Activated CD4-positive, alpha-beta T cell treated with anti-CD3 and anti-CD28 coated beads, Interleukin-2, amount 50 U/mL, for 16 hours (primary cell): Measurements from ENCODE around the gene CD2BP2.

ENCODE experiments used
- DNase-seq: peaks from one replicate; pipeline ENCODE4 v3.0.0-alpha.2; 2020

The CD2BP2 gene

DNA sequence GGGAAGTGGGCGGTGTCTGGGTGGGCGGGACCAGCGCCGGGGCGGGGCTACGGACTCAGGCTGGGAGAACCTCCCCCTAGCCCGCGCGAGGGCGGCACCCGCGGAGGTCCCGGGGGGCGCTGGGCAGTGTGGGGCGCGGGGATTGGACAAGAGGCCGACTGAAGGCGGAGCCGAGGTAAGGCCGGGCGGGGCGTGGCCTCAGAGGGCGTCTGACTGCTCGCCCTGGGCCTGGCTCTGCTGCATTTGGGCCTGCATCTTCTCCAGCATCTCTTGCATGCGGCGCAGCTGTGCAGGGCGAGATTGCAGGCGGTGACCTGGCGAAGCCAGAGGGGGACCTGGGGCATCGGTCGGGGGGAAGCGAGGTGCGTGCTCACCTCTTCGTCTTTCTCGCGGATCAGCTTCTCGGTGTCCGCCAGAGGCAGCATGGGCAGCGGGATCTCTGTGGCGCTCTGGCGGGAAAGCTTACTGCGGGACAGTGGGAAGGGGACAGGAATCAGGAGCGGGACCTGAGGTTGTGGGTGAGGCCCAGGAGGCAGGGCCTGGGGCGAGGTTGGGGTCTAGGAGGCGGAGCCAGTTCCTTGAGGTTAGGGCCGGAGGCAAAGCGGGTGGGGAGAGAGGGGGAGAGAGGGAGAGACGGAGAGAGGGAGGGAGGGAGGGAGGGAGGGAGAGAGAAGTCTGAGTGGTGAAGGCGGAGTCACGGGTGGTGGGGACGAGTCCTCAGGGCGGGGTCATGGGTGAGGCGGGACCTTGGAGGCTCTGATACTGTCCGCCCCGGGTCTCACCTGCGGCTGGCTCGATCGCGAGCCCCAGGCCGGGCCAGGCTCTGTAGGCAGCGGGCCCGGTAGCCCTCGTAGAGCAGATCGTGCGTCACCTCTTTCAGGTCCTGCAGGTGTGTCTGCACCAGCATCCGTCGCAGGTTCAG lies 23.4 kb upstream of the CD2BP2 start:
- peak; percentile 99 for DNase-seq

DNA sequence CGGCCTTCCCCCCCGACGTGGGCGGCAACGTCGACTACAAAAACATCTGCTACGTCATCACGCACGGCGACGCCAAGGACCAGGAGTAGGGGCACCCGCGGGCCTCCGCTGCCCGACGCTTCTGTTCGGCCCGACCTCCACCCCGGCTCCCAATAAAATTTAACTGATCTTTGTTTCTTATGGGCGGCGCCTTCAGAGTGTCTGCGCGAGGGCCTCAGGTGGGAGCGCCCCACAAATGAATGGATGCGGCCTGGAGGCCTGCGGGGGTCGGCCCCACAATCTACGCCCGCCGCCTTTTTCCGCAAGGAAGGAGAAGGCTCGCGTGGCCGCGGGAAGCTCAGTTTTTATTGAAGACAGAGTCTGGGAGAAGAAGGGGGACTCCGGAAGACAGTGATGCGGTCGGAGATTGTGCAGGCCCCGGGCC lies 22.7 kb upstream of the CD2BP2 start:
- DNase-seq, result peak; percentile 90

DNA sequence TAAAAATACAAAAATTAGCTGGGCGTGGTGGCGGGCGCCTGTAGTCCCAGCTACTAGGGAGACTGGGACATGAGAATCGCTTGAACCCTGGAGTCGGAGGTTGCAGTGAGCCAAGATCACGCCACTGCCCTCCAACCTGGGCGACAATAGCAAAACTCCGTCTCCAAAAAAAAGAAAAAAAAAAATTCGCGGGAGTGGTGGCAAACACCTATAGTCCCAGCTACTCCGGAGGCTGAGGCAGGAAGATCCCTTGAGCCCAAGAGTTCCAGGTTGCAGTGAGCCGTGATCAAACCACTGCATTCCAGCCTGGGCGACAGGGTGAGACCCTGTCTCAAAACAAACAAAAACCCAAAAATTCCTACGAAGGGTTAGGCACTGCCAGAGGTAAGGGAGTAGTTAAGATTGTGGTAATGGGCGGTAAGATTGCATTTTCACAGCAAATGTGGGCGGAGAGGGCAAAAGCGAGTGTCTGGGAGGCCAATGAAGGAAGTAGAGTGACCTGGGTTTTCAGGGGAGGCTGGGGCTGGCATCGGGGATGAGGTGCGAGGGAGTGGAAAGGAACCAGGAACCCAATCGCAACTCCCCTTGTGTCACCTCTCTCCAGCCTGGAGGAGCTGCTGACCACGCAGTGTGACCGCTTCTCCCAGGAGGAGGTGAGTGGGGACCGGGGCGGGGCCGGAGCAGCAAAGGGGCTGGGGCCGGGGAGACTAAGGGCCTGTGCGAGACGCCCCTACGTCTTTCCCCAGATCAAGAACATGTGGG lies 22.1 kb upstream of the CD2BP2 start:
- DNase-seq, result no peak

DNA sequence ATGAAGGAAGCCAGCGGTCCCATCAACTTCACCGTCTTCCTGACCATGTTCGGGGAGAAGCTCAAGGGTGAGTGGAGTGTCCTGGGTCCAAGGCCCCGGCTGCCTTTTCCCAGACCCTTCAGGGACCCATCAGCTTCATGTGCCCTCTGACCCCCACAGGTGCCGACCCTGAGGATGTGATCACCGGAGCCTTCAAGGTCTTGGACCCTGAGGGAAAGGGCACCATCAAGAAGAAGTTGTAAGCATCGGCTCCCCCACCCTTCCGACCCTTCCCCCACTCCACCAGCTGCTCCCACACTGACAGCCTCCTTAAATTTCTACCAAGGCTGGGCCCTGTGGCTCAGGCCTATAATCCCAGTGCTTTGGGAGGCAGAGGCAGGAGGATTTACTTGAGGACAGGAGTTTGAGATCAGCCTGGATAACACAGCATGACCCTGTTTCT lies 21.4 kb upstream of the CD2BP2 start:
- no peak for DNase-seq

DNA sequence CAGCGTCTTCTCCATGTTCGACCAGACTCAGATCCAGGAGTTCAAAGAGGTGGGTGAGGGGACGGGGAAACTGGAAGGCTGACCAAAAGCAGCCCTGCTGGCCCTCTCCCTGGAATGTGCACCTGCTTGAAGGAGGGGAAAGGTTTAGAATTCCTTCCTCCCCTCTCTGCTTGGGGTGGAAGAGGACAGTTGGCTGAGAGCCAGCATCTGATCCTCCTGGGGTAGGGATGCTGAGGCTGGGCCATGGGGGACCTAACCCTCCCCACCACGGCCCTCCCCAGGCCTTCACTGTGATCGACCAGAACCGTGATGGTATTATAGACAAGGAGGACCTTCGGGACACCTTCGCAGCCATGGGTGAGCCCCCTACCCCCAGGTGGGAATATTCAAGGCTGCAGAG lies 20.8 kb upstream of the CD2BP2 start:
- DNase-seq, result no peak

DNA sequence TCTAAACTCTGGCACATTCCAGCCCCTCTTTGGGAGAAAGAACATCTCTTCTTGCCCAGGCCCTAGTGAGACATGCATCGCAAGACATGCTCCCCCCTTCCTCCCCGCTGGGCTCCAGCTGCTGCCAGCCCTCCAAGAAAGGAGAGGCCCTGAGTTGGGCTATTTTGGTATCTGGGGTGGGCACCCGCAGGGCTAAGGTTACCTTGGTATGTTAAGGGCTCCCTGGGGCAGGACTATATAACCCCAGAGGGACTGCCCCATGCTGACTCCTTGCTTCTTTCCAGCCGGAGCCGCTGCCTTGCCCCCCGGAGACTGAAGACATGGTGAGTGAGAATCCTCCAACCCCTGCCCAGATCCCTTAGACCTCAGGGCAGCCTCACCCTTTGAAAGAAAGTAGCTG lies 19.4 kb upstream of the CD2BP2 start, which contains the start of gene MYL11:
Gene MYL11, plus strand, starts transcription at position 265 of the 400 bp plus-strand sequence. Its CDS starts 56 bp downstream, at position 321.
- no peak for DNase-seq

DNA sequence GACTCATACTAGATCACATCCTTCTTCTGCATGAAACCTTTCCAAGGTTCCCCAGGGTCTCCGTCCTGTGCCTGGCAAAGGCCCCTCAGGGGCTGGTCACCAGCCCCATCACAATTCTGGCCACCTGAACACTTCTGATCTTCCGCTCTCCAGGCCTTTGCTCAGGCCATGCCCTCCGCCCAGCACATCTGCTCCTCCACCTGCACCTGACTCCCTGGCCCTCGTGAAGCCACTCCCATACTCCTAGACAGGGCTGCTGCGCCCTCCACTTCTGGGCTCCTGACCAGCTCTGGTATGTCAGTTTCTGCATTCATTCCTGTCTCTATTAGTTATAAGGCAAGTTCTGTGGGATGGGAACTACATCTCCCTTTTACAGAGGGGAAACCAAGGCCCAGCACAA lies 17.6 kb upstream of the CD2BP2 start:
- DNase-seq, result no peak

DNA sequence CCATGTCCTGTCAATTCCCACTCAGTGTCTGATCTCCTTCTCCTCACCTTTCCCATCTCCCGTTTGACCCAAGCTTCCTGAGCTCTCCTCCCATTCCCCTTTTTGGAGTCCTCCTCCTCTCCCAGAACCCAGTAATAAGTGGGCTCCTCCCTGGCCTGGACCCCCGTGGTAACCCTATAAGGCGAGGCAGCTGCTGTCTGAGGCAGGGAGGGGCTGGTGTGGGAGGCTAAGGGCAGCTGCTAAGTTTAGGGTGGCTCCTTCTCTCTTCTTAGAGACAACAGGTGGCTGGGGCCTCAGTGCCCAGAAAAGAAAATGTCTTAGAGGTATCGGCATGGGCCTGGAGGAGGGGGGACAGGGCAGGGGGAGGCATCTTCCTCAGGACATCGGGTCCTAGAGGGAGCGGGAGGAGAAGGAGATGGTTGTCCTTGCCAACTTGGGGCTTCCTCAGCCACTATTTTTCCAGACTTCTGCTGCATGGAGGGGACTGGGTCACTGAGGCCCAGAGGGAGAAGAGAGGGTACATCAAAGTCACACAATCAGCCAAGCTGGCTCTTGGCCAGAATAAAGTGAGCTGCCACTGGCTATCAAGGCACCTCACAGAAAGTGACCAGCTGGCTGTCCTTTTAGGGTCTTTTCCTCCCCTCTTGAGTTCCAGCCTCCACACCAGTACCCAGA lies 17.1 kb upstream of the CD2BP2 start:
- DNase-seq, result no peak

DNA sequence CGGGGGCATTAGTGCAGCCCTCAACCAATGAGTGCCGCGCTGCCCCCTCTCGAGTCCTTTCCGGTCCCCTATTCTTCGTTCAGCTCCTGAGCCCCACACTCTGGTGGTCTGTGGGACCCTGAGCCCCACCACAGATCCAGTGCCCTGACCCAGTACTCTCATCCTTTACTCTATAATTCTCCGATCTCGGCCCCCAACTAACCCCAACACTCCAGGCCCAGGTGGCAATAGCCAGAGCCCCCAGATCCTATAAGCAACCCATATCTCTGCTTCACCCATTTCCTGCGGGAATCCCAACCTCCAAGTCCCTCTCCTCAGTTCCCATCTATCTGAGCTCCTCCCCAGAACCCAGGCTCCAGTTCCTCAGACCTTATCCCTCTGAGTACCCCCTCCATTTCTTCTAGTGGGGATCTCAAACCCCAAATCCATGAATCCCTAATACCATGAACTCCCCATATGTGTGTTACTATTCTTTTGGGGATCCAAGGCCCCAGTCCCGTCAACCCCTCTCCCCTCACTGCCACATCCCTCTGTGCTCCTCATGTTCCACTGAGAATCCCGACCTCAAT lies 16.2 kb upstream of the CD2BP2 start:
- DNase-seq, result no peak

DNA sequence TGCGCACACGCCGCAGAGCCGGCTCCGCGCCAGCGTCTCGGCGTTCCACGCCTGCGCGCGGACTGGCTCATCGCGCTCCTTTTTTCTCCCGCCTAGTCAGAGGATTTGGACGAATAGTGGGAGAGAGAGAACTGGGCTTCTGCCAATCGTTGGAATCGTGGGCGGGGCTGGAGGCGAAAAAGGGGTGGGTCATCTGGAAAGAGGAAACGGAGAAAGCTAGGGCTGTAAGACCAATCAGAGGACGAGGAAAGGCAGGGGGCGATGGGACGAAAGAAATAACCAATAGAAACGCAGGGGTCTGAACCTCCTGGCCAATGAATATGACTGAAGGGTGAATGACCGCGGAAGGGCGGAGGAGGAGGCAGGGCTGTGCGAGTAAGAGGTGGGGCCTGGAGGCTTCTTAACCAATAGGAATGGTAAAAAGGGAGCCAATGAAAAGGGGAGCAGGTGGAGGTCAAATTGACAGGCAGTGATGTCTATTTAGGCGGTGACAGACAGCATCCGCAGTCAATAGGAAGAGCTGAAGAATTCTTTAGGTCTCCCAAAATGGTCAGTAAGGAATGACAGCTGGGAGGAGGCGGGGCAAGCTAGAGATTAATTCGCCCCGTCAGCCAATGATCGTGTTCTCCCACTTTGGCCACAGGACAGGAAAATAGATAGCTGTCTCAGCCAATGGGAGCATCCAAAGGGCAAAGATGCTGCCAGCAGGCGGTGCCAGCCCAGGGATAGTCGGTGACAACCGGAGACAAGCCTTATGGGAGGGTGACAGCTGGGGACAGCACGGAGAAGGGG lies 15.5 kb upstream of the CD2BP2 start, which contains the start of gene TBC1D10B:
Gene TBC1D10B, minus strand, starts transcription at position 39 of the 792 bp plus-strand sequence. CDS start 311 bp downstream, outside the sequence.
- DNase-seq, result peak; percentile 100

DNA sequence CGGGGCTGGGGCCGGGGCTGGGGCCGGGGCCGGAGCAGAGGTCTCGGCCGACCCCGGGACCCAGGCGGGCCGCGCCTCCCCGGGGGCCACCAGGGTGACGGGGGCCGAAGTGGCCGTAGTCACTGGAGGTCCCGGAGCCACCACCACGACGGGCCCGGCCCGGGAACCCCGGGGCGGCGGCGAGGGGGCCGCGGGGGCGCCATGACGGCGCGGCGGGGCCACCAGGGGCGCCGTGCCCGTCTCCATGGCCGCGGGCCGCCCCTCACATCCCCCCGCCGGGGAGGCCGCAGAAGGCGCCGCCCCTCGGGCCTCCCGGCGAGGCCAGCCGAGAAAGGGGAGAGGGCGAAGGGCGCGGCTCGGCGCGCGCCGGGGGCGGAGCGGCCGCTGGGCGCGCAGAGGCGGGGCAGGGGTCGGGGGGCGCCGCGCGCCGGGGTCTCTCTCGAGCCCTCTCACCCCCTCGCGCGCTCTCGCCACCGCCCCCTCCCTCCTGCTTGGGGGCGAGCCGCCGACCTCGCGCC lies 14.9 kb upstream of the CD2BP2 start:
- no peak for DNase-seq

DNA sequence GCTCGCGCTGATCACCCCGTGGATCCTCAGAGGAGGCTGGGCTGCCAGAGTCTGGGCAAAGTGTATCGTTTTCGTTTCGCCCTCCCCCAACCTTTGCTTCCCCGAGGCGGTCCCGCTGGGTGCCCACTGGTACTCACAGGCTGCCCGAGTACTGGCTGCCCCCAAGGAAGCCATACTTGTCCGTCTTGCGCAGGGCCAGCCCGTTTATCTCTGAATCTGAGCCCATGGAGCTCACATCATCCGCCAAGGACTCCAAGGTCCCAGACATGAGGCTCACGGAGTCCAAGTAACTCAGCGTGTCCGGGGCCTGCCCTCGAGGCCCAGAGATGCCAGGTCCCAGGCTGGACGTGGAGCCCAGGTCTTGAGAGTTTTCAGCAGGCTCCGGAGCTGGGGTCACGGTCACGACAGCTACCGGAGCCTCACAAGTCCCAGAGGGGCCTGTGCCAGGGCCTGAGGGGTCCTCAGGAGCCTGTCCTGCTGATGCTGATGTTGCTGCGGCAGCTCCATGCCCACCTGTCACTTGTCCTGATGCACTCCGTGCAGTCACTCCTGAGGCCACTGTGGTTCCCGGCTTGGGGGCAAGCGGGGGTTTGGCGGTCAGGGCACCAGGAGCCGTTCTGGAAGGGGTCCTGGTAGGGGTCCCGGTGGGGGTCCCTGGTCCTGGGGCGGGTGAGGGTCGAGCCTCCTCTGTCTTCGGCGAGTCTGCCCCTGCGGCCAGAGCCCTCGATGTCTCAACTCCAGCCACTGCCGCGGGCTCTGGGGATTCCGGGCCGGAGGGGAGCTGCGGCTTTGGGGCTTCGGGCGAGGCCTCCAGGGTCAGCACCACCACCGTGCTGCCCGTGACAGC lies 14.2 kb upstream of the CD2BP2 start:
- no peak for DNase-seq

DNA sequence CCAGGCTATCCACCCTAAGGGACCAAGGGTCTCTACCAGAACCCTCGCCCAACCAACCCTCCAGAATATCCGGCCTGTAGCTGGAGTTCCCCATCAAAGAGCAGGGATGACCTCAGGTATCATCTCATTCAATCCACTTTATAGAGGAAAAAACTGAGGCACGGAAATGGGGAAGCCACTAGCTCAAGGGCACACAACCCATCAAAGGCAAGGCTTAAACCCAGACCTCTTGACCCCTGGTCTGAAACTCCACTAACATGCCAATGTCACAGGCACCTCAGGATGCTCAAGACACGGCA lies 13.6 kb upstream of the CD2BP2 start:
- DNase-seq, result no peak

DNA sequence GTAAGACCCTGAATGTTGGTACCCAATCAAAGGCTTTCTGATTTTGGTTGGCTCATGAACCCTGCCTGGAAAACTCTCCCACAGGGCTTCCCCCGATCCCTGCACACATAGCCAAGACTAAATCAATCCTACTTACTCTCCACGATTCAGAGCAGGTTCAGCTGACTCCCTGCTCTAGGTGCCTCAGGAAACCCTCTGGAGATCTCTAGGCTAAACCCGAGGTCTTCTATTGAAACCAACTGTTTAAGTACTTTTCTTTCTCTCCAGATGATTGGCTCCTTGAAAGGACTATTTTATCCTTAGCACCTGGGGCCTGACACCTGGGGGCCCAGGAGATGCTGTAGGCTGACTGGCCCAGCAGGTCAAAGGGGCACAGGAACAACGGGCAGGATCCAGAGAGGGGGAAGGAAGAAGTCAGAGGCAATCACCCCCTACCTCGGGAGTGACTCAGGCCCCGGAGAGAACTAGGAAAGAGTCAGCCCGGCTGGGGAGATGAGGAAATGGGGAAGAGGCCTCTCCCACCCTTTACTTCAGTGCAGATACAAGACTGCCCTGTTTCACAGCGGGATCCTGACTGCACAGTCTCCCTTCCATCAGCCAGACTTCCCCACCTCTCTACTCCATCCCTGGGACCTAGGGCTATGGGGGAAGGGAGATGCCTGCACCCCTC lies 13.1 kb upstream of the CD2BP2 start:
- DNase-seq, result no peak

DNA sequence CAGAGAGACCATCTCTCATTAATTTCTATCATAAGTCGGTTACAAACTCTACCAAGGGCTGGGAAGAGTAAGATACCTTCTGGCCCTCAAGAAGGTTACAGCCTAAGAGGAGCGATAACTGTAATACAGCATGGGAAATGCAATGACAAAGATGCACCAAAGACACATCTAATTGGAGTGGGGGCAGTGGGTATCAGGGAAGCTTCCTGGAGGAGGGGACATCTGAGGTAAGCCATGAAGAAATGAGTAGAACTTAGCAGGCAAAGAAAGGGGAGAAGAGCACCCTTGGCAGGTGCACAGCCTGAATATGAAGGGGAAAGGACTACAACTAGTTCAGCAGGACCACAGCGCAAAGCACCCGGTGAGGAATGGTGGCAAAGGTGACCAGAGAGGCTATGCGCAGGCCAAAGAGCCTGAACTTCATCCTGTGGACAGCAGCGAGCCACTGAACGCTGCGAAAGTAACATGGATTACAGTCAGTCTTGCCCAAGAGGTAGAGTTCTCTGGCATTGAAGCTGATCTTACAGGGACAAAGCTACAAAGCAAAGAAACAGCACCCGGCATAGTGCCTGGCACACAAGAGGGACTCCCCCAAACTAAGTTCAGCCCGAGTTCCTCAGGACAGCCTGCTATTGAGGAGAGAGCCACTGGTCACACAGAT lies 12.4 kb upstream of the CD2BP2 start:
- DNase-seq, result no peak

DNA sequence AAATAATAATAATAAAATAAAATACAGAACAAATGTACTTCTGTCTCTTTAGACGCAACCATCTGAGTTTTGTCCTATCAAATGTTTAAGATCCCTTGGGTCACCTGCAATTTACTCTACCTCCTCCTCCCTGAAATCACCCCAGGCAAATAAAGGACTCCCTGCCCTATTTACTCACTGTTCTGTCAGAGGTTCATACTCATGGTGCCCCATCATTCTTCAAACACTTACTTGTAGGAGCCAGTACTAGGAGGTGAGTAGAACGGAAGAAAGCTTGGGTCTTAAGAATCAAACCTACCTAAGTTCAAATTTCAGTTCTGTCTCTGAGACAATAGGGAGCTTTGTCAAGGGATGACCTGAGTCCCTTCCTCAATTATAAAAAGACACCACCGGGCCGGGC lies 11.4 kb upstream of the CD2BP2 start:
- DNase-seq, result no peak

DNA sequence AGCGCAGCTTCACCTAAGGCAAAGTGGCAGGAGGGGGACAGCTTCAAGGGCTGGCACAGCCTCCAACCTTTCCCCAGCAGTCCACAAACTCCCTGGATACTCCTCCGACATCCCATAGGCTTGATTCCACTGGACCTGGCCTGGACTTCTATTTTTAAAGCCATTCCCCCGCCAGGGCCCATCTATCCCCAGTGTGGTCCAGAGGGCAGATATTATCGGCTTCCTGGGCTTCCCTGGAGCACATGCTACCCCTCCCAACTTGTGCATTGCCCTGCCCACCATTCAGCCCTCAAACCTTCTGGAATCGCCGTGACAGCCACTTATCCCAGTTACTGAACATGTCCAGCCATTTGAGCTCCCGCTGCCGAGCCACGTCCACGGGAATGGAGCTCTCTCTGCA lies 10.1 kb upstream of the CD2BP2 start:
- DNase-seq, result no peak

DNA sequence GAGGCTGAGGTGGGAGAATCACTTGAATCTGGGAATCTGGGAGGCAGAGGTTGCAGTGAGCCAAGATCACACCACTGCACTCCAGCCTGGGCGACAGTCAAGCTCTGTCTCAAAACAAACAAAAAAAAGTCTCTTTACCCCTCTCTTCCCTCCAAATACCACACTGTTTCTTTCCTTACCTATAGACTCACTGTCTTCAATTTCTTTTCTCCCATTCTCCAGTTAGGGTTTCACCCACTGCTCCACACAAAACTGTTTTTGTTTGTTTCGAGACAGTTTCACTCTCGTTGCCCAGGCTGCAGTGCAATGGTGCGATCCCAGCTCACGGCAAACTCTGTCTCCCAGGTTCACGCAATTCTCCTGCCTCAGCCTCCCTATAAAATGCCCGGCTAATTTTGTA lies 6.1 kb upstream of the CD2BP2 start:
- no peak for DNase-seq

DNA sequence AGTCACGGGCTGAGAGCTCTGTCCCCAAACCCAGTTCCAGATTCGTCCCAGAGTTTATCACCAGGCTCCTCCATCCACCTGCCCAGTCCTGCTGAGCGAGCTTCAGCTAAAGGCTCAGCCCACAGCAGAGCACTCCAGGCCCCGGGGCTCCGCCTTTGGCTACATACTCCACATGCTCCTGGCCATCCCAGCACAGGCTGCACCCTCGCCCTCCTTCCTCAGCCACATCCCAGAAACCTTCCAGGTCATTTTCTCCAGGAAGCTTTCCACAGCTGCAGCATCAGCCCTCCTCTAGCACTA lies 4.7 kb upstream of the CD2BP2 start:
- DNase-seq, result no peak
